SU-DHL-6 (cell line): ENCODE results near the gene FAM177A1.

Experiments
- H2AFZ ChIP-seq: fragments of 200-600 bp; sonication (generic); 2 replicates; pipeline ENCODE4 v1.6.1; 2014; ENCODE audit warnings: low read depth, mild to moderate bottlenecking, moderate library complexity, mixed read lengths, antibody characterized with exemption, low read length; ENCODE audit not compliant: severe bottlenecking
- H3F3A ChIP-seq: fragments of 200-600 bp; shearing (Covaris generic); 2 replicates; pipeline ENCODE4 v1.6.0; 2016; ENCODE audit warnings: antibody characterized with exemption, mild to moderate bottlenecking; ENCODE audit not compliant: insufficient read depth
- H3K27ac ChIP-seq: fragments of 200-600 bp; sonication (generic); 2 replicates; pipeline ENCODE4 v1.5.1; 2016; ENCODE audit warnings: low read depth, mild to moderate bottlenecking, low read length, moderate library complexity, mixed read lengths
- H3K27me3 ChIP-seq: fragments of 200-600 bp; sonication (generic), shearing (Covaris generic); 2 replicates; pipeline ENCODE4 v1.6.0; 2014; ENCODE audit warnings: mild to moderate bottlenecking, low read length
- H3K36me3 ChIP-seq: fragments of 200-600 bp; sonication (generic); 2 replicates; pipeline ENCODE4 v1.6.1; 2014; ENCODE audit warnings: mild to moderate bottlenecking, low read length, mixed read lengths
- H3K4me2 ChIP-seq: fragments of 300-600, 200-600 bp; shearing (Covaris generic), sonication (generic); 2 replicates; pipeline ENCODE4 v1.6.0; 2014; ENCODE audit warnings: low read length, low read depth, mild to moderate bottlenecking; ENCODE audit not compliant: poor library complexity, severe bottlenecking
- H3K4me3 ChIP-seq: fragments of 200-600 bp; sonication (generic); 2 replicates; pipeline ENCODE4 v1.5.1; 2014; ENCODE audit warnings: antibody characterized with exemption, low read length, mild to moderate bottlenecking, mixed read lengths; ENCODE audit not compliant: insufficient read depth, poor library complexity, severe bottlenecking
- H3K79me2 ChIP-seq: fragments of 200-600 bp; sonication (generic); 2 replicates; pipeline ENCODE4 v1.6.1; 2014; ENCODE audit warnings: mild to moderate bottlenecking, low read length, moderate library complexity; ENCODE audit not compliant: insufficient read depth
- H3K9ac ChIP-seq: fragments of 200-600 bp; sonication (generic); 2 replicates; pipeline ENCODE4 v1.7.0; 2014; ENCODE audit warnings: mild to moderate bottlenecking, low read length
- H3K9me2 ChIP-seq: fragments of 200-600 bp; sonication (generic); replicated peaks from 2 replicates; pipeline ENCODE4 v1.6.1; 2014; ENCODE audit warnings: low read length; ENCODE audit not compliant: insufficient read depth
- H3K9me3 ChIP-seq: fragments of 200-600 bp; sonication (generic); 2 replicates; pipeline ENCODE4 v1.6.1; 2014; ENCODE audit warnings: low read length, mixed read lengths; ENCODE audit not compliant: insufficient read depth
- H4K20me1 ChIP-seq: fragments of 200-600 bp; sonication (generic); 2 replicates; pipeline ENCODE4 v1.6.1; 2014; ENCODE audit warnings: low read depth, mild to moderate bottlenecking, antibody characterized with exemption, low read length, moderate library complexity, mixed read lengths
- EZH2phosphoT487 ChIP-seq: fragments of 200-600 bp; sonication (generic), shearing (Covaris generic); conservative IDR thresholded peaks from 2 replicates; pipeline ENCODE4 v1.6.1; 2018; ENCODE audit warnings: mild to moderate bottlenecking, antibody characterized with exemption, low read length, moderate library complexity, mixed read lengths
- TF ChIP-seq, protein P1 (sequence below): fragments of 200-600 bp; sonication (generic); IDR thresholded peaks from one replicate; pipeline ENCODE4 v1.5.1; 2017; ENCODE audit warnings: antibody characterized with exemption, mild to moderate bottlenecking, low read length, moderate library complexity; ENCODE audit not compliant: insufficient read depth, poor library complexity, severe bottlenecking

The FAM177A1 gene

DNA sequence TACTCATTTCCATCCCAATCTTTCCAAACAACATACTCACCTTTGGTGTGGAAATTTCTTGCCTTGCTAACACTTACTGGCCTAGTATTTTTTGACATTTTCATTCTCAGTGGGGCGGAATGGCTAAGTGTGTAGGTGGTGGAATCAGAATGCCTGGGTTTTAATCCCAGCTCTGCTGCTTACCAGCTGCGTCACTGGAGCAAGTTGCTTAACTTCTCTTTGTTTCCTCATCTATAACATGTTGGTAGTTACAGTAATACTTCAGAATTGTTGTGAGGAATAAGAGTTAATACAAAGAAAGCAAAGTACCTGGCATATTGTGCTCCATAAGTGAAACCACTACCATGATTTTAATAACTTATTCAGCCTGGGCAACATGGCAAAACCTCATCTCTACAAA is 3.0 kb upstream of the FAM177A1 start:
- H3F3A ChIP-seq, result peaks cover 28% of the 10 kb centered on the region
- H3K79me2 ChIP-seq, result no peaks in the 10 kb centered on the region; the same call in 1 of the 2 replicates
- H2AFZ ChIP-seq, result no peak overlapping the region

DNA sequence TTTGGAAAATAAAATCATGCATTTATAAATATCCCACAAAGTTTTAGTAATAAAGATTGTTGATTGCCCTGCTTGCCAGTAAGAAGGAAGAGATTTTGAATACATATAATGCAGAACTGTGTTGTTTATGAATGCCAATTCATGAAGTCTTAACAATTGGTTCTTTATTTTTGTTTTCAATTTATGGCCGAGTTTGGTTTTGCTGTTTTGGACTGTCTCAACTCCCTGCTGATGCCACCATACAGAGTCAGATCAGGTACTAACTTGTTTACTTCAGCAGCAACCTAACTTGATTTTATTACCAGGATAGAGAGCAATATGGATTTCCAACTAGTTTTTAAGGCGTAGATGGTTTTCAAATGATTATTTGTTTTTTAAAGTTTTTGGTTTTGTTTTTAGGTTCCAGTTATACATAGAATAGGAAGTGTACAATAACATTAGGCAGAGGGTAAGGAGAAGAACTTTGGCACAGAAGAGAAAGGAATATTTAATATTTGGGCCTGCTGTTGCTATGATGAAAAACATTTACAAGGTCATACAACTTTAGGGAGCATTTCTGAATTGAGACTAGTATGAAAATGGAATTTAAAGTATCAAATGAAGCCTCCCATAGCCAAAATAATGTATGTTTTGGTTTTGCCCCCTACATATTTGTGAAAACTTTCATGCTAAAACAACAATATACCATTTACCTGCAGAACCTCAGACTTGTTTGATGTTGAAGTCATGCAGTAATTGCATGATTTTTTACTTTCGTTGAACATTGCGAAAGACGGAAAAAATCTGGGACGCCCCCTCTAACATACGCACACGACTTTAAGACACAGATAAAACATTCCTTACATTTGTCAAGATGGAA is 904 bp upstream of the FAM177A1 start:
- peak overlapping the region; percentile 81 for H3K4me3 ChIP-seq
- H3K36me3 ChIP-seq, result no peaks in the 10 kb centered on the region
- H4K20me1 ChIP-seq, result no peaks in the 10 kb centered on the region
- peak overlapping the region; percentile 82 for H3K27ac ChIP-seq
- peak overlapping the region; percentile 70 for H3K9ac ChIP-seq
- no peaks in the 10 kb centered on the region; the same call in 1 of the 2 replicates for H3K79me2 ChIP-seq
- no peak for TF ChIP-seq EZH2phosphoT487
- TF ChIP-seq, protein P1, sequence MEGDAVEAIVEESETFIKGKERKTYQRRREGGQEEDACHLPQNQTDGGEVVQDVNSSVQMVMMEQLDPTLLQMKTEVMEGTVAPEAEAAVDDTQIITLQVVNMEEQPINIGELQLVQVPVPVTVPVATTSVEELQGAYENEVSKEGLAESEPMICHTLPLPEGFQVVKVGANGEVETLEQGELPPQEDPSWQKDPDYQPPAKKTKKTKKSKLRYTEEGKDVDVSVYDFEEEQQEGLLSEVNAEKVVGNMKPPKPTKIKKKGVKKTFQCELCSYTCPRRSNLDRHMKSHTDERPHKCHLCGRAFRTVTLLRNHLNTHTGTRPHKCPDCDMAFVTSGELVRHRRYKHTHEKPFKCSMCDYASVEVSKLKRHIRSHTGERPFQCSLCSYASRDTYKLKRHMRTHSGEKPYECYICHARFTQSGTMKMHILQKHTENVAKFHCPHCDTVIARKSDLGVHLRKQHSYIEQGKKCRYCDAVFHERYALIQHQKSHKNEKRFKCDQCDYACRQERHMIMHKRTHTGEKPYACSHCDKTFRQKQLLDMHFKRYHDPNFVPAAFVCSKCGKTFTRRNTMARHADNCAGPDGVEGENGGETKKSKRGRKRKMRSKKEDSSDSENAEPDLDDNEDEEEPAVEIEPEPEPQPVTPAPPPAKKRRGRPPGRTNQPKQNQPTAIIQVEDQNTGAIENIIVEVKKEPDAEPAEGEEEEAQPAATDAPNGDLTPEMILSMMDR, result no peak
- no peaks in the 10 kb centered on the region for H3K9me2 ChIP-seq
- H3K4me2 ChIP-seq, result peak overlapping the region; percentile 93
- no peaks in the 10 kb centered on the region for H3K27me3 ChIP-seq
- H2AFZ ChIP-seq, result peak overlapping the region; percentile 96
- peaks cover 26% of the 10 kb centered on the region for H3F3A ChIP-seq
- H3K9me3 ChIP-seq, result no peaks in the 10 kb centered on the region

More for the DNA sequence above, 3.0 kb upstream of the FAM177A1 start:
- H3K9me2 ChIP-seq, result no peaks in the 10 kb centered on the region
- H3K9me3 ChIP-seq, result no peaks in the 10 kb centered on the region
- H3K27ac ChIP-seq, result no peak overlapping the region
- H3K27me3 ChIP-seq, result no peaks in the 10 kb centered on the region
- no peak overlapping the region for H3K4me3 ChIP-seq
- H3K9ac ChIP-seq, result no peak overlapping the region
- no peaks in the 10 kb centered on the region for H4K20me1 ChIP-seq
- H3K4me2 ChIP-seq, result no peak overlapping the region
- no peak for TF ChIP-seq EZH2phosphoT487
- TF ChIP-seq, protein P1, result no peak
- no peaks in the 10 kb centered on the region for H3K36me3 ChIP-seq

DNA sequence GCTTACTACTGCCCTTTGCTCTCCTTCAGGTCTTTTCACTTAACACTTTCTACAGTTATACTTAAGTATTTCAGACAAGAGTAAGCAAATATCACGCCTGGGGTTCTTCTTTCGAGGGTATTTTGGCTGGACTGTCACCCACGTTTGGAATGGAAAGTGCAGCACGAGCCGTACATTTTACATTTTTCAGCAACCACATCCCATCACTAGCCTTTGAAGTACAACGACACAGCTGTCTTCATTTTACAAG is 349 bp upstream of the FAM177A1 start:
- H2AFZ ChIP-seq, result peak overlapping the region; percentile 96
- no peaks in the 10 kb centered on the region for H3K36me3 ChIP-seq
- peak overlapping the region; percentile 81 for H3K4me3 ChIP-seq
- no peak for TF ChIP-seq EZH2phosphoT487
- TF ChIP-seq, protein P1, result no peak
- peak overlapping the region; percentile 70 for H3K9ac ChIP-seq
- peak overlapping the region; percentile 93 for H3K4me2 ChIP-seq
- H3K9me3 ChIP-seq, result no peaks in the 10 kb centered on the region
- H3K27ac ChIP-seq, result peak overlapping the region; percentile 82
- peaks cover 22% of the 10 kb centered on the region for H3F3A ChIP-seq
- H4K20me1 ChIP-seq, result no peaks in the 10 kb centered on the region
- no peaks in the 10 kb centered on the region; the same call in 1 of the 2 replicates for H3K79me2 ChIP-seq
- no peaks in the 10 kb centered on the region for H3K27me3 ChIP-seq
- no peaks in the 10 kb centered on the region for H3K9me2 ChIP-seq
